Measurements from ENCODE around the gene PDE9A. TPM values are rescaled to one million over a fixed set of nuclear protein-coding genes. Genes with fewer than 3 reads are reported as not detected.

The PDE9A gene
- total RNA-seq, 1 experiment from 2014 or later: not detected

DNA sequence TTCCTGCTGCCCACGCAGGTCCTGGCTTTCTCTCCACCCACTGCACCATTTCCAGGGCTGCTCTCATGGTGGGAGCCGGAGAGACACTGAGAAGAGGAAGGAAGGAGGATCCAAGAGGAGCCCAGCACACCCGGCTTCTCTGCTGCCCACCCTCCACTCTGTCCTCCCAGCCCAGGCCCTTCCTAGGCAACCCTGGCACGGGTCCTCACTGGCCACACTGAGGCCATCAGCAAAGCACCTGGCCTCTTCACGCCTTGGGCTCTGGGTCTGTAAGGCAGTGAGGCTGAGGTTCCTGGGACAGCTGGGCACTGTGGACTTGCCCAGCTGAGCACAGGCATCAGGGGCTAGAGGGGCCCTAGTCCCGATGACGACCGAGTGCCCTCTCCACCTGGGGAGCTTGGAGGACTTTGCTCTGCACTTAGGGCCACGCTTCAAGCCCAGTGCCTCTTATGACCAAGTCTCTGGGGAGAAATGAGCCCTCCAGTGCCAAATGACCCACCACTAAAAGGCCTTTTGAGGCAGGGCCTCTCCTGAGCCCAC, 43.1 kb downstream of the PDE9A start:
- H3K9me2 ChIP-seq (replicated peaks; ENCODE audit: insufficient read depth, low read length): no peaks in the 10 kb centered on the region
- H3K4me1 ChIP-seq (ENCODE audit: low read length): no peaks in the 10 kb centered on the region
- no peak overlapping the region for H3K4me3 ChIP-seq (ENCODE audit: low read length)

GRCh38 chr21:42698733-42699132, 45.3 kb downstream of the PDE9A start:
- Histone ChIP-seq H3K27ac (ENCODE audit: low read length) (no peak overlapping the region), H3K27me3 (ENCODE audit: low read length) (no peaks in the 10 kb centered on the region), H3K4me2 (ENCODE audit: low read depth, low read length, poor library complexity, severe bottlenecking) (no peak overlapping the region), H3K9me2 (replicated peaks; ENCODE audit: insufficient read depth, low read length) (no peaks in the 10 kb centered on the region), H4K20me1 (ENCODE audit: insufficient read depth, low read depth, low read length) (no peaks in the 10 kb centered on the region), H3K4me3 (ENCODE audit: low read length) (no peak overlapping the region), H3K36me3 (ENCODE audit: insufficient read depth, low read length) (no peaks in the 10 kb centered on the region), H3K4me1 (ENCODE audit: low read length) (no peaks in the 10 kb centered on the region), H3K79me2 (ENCODE audit: low read length) (no peaks in the 10 kb centered on the region), H2AFZ (ENCODE audit: low read length) (no peak overlapping the region), H3K9me3 (ENCODE audit: low read length) (no peaks in the 10 kb centered on the region), H3K9ac (ENCODE audit: low read length) (no peak overlapping the region)
- no peak for DNase-seq

More for the DNA sequence above, 43.1 kb downstream of the PDE9A start:
- Histone ChIP-seq H3K27ac (ENCODE audit: low read length) (no peak overlapping the region), H3K9me3 (ENCODE audit: low read length) (no peaks in the 10 kb centered on the region), H4K20me1 (ENCODE audit: insufficient read depth, low read depth, low read length) (no peaks in the 10 kb centered on the region), H3K4me2 (ENCODE audit: low read depth, low read length, poor library complexity, severe bottlenecking) (no peak overlapping the region), H3K79me2 (ENCODE audit: low read length) (no peaks in the 10 kb centered on the region), H3K36me3 (ENCODE audit: insufficient read depth, low read length) (no peaks in the 10 kb centered on the region), H2AFZ (ENCODE audit: low read length) (no peak overlapping the region), H3K27me3 (ENCODE audit: low read length) (no peaks in the 10 kb centered on the region), H3K9ac (ENCODE audit: low read length) (no peak overlapping the region)
- no peak for DNase-seq

- no peak overlapping the region for H3K9ac ChIP-seq (ENCODE audit: low read length)
- no peaks in the 10 kb centered on the region for H3K36me3 ChIP-seq (ENCODE audit: insufficient read depth, low read length)
- H3K4me3 ChIP-seq (ENCODE audit: low read length): no peak overlapping the region
- no peaks in the 10 kb centered on the region for H3K27me3 ChIP-seq (ENCODE audit: low read length)
- no peak for DNase-seq
- no peaks in the 10 kb centered on the region for H3K4me1 ChIP-seq (ENCODE audit: low read length)
- H3K9me2 ChIP-seq (replicated peaks; ENCODE audit: insufficient read depth, low read length): no peaks in the 10 kb centered on the region
- H2AFZ ChIP-seq (ENCODE audit: low read length): no peak overlapping the region
- no peaks in the 10 kb centered on the region for H3K79me2 ChIP-seq (ENCODE audit: low read length)
- H3K27ac ChIP-seq (ENCODE audit: low read length): no peak overlapping the region
- no peaks in the 10 kb centered on the region for H4K20me1 ChIP-seq (ENCODE audit: insufficient read depth, low read depth, low read length)
- H3K4me2 ChIP-seq (ENCODE audit: low read depth, low read length, poor library complexity, severe bottlenecking): no peak overlapping the region
- no peaks in the 10 kb centered on the region for H3K9me3 ChIP-seq (ENCODE audit: low read length)
These were observed 45.8 kb downstream of the PDE9A start for GRCh38 chr21:42699196-42699595.

DNA sequence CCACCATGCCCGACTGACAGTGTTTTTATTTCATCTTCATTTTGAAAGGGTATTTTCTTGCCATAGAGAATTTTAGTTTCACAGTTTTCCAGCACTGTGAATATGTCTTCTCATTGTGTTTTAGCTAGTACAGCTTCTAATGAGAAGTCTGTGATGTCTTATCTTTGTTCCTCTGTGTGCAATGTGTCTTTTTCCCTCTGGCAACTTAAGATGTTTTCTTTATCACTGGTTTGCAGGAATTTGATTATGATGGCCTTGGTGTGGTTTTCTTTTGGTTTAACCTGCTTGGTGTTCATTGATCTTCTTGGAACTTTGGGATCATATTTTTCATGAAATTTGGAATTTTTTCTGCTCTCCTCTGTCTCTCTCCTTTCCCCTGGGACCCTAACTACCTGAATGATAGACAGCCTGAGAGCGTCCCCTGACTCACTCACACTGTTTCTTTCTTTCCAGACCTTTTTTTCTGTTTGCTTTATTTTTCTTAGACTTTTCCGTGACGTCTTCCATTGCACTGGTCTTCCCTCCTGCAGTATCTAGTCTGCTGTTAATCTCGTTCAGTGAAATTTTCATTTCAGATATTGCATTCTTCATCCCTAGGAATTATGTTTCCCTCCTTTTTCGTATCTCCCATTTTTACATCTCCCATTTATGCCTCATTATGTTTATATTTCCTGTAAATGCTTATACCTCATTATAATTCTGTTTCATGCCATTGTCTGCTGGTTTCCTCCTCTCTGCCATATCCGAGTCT, 48.5 kb downstream of the PDE9A start:
- Histone ChIP-seq H3K4me2 (ENCODE audit: low read depth, low read length, poor library complexity, severe bottlenecking) (no peak overlapping the region), H3K79me2 (ENCODE audit: low read length) (no peaks in the 10 kb centered on the region), H3K4me1 (ENCODE audit: low read length) (no peaks in the 10 kb centered on the region), H3K27ac (ENCODE audit: low read length) (no peak overlapping the region), H3K9ac (ENCODE audit: low read length) (no peak overlapping the region), H2AFZ (ENCODE audit: low read length) (no peak overlapping the region), H3K9me3 (ENCODE audit: low read length) (no peaks in the 10 kb centered on the region), H3K36me3 (ENCODE audit: insufficient read depth, low read length) (no peaks in the 10 kb centered on the region), H4K20me1 (ENCODE audit: insufficient read depth, low read depth, low read length) (no peaks in the 10 kb centered on the region), H3K9me2 (replicated peaks; ENCODE audit: insufficient read depth, low read length) (no peaks in the 10 kb centered on the region), H3K27me3 (ENCODE audit: low read length) (no peaks in the 10 kb centered on the region), H3K4me3 (ENCODE audit: low read length) (no peak overlapping the region)
- DNase-seq: no peak

DNA sequence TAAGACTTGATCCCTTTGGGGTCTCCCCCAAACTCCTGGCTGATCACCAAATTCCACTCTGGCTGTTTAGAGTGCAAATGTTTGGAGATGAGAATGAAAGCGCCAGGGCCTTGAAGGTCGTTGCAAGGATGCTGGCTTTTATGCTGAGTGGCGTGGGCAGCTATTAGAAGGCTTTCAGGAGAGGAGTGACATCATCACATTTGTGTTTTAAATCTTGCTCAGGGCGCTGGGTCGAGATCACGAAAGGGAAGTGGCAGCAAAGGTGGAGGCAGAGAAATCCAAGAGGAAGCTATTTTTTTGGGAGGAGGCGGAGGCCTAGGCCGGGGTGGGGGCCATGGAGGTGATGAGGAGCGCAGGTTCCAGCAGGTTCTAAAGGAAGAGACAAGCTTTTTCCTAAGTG, 49.3 kb downstream of the PDE9A start:
- H3K4me2 ChIP-seq (ENCODE audit: low read depth, low read length, poor library complexity, severe bottlenecking): no peak overlapping the region
- no peaks in the 10 kb centered on the region for H3K9me3 ChIP-seq (ENCODE audit: low read length)
- no peak overlapping the region for H2AFZ ChIP-seq (ENCODE audit: low read length)
- H3K36me3 ChIP-seq (ENCODE audit: insufficient read depth, low read length): no peaks in the 10 kb centered on the region
- H3K27ac ChIP-seq (ENCODE audit: low read length): no peak overlapping the region
- H4K20me1 ChIP-seq (ENCODE audit: insufficient read depth, low read depth, low read length): no peaks in the 10 kb centered on the region
- H3K27me3 ChIP-seq (ENCODE audit: low read length): no peaks in the 10 kb centered on the region
- no peak for DNase-seq
- no peak overlapping the region for H3K9ac ChIP-seq (ENCODE audit: low read length)
- H3K4me1 ChIP-seq (ENCODE audit: low read length): no peaks in the 10 kb centered on the region
- H3K9me2 ChIP-seq (replicated peaks; ENCODE audit: insufficient read depth, low read length): no peaks in the 10 kb centered on the region
- no peak overlapping the region for H3K4me3 ChIP-seq (ENCODE audit: low read length)
- no peaks in the 10 kb centered on the region for H3K79me2 ChIP-seq (ENCODE audit: low read length)

DNA sequence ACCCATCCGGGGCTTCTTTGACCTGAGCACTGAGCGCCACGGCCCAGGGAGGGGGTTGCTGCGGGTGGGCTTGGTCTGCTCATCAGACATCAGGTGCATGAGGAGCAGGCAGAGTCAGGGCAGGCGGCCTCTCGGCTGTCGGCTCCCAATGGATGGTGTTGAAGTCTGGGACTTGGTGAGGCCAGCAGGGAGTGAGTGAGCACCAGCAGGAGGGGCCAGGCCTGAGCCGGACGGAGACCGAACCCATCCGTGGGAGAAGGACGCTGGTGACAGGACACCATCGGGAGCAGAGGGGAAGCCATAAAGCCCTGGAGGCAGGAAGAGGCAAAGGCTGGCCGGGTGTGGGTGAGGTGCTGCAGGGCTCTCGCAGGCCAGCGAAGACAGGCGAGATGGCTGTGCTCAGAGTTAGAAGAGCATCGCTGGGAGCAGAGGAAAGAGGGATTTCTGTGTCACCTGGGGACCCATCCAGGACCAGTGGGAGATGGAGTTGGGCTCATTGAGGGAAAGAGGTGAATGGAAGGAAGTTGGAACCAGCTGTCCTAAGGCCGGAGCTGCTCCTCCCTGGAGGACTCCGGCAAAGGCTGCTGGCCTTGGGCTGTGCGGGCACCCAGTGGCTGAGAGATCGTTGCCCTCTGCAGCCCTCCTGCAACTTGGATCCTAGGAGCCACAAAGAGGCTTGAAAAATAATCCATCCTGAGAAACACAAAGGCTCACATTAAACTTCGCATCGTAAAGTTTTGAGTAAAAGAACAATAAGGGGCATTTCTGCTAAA, 49.9 kb downstream of the PDE9A start:
- no peaks in the 10 kb centered on the region for H3K79me2 ChIP-seq (ENCODE audit: low read length)
- H3K27me3 ChIP-seq (ENCODE audit: low read length): no peaks in the 10 kb centered on the region

GRCh38 chr21:42703965-42704364, 50.5 kb downstream of the PDE9A start:
- Histone ChIP-seq H3K79me2 (ENCODE audit: low read length) (no peaks in the 10 kb centered on the region), H3K27me3 (ENCODE audit: low read length) (no peaks in the 10 kb centered on the region), H3K27ac (ENCODE audit: low read length) (no peak overlapping the region), H4K20me1 (ENCODE audit: insufficient read depth, low read depth, low read length) (no peaks in the 10 kb centered on the region), H3K9me2 (replicated peaks; ENCODE audit: insufficient read depth, low read length) (no peaks in the 10 kb centered on the region), H3K9me3 (ENCODE audit: low read length) (no peaks in the 10 kb centered on the region), H3K9ac (ENCODE audit: low read length) (no peak overlapping the region), H2AFZ (ENCODE audit: low read length) (no peak overlapping the region), H3K4me2 (ENCODE audit: low read depth, low read length, poor library complexity, severe bottlenecking) (no peak overlapping the region), H3K36me3 (ENCODE audit: insufficient read depth, low read length) (no peaks in the 10 kb centered on the region), H3K4me1 (ENCODE audit: low read length) (no peaks in the 10 kb centered on the region), H3K4me3 (ENCODE audit: low read length) (no peak overlapping the region)
- DNase-seq: no peak

More for the DNA sequence above, 49.9 kb downstream of the PDE9A start:
- no peaks in the 10 kb centered on the region for H3K36me3 ChIP-seq (ENCODE audit: insufficient read depth, low read length)
- no peaks in the 10 kb centered on the region for H3K9me3 ChIP-seq (ENCODE audit: low read length)
- H3K4me3 ChIP-seq (ENCODE audit: low read length): no peak overlapping the region
- no peak overlapping the region for H3K27ac ChIP-seq (ENCODE audit: low read length)
- H4K20me1 ChIP-seq (ENCODE audit: insufficient read depth, low read depth, low read length): no peaks in the 10 kb centered on the region
- no peak for DNase-seq
- no peak overlapping the region for H3K9ac ChIP-seq (ENCODE audit: low read length)
- no peak overlapping the region for H2AFZ ChIP-seq (ENCODE audit: low read length)
- H3K4me1 ChIP-seq (ENCODE audit: low read length): no peaks in the 10 kb centered on the region
- no peak overlapping the region for H3K4me2 ChIP-seq (ENCODE audit: low read depth, low read length, poor library complexity, severe bottlenecking)
- no peaks in the 10 kb centered on the region for H3K9me2 ChIP-seq (replicated peaks; ENCODE audit: insufficient read depth, low read length)

- no peaks in the 10 kb centered on the region for H3K27me3 ChIP-seq (ENCODE audit: low read length)
- no peak overlapping the region for H3K27ac ChIP-seq (ENCODE audit: low read length)
- no peak overlapping the region for H3K9ac ChIP-seq (ENCODE audit: low read length)
- DNase-seq: no peak
- no peak overlapping the region for H2AFZ ChIP-seq (ENCODE audit: low read length)
- H3K9me3 ChIP-seq (ENCODE audit: low read length): no peaks in the 10 kb centered on the region
- no peaks in the 10 kb centered on the region for H3K79me2 ChIP-seq (ENCODE audit: low read length)
- no peak overlapping the region for H3K4me3 ChIP-seq (ENCODE audit: low read length)
- no peaks in the 10 kb centered on the region for H3K36me3 ChIP-seq (ENCODE audit: insufficient read depth, low read length)
- no peaks in the 10 kb centered on the region for H3K9me2 ChIP-seq (replicated peaks; ENCODE audit: insufficient read depth, low read length)
- no peaks in the 10 kb centered on the region for H3K4me1 ChIP-seq (ENCODE audit: low read length)
- no peak overlapping the region for H3K4me2 ChIP-seq (ENCODE audit: low read depth, low read length, poor library complexity, severe bottlenecking)
- no peaks in the 10 kb centered on the region for H4K20me1 ChIP-seq (ENCODE audit: insufficient read depth, low read depth, low read length)
These were observed 51.4 kb downstream of the PDE9A start for GRCh38 chr21:42704861-42705260.
